ENCODE measurements around the gene LPIN2. TPM values are rescaled to one million over a fixed set of nuclear protein-coding genes. Genes with fewer than 3 reads are reported as not detected.

LPIN2 gene
- total and polyA plus RNA-seq, 2 of the 4 experiments (the other 2 are of a cell fraction), result 16.2 to 21.9 TPM

GRCh38 chr18:3029215-3029952 lies 16.4 kb upstream of the LPIN2 start:
- H3K27me3 ChIP-seq (ENCODE audit: control insufficient read depth, insufficient read depth, low read length), result no peaks in the 10 kb centered on the region
- no peaks in the 10 kb centered on the region for H4K20me1 ChIP-seq (ENCODE audit: insufficient read depth, low read length)
- peak overlapping the region; percentile 19 for H3K9ac ChIP-seq (ENCODE audit: low read depth, low read length)
- no peaks in the 10 kb centered on the region for H3K9me3 ChIP-seq (ENCODE audit: control insufficient read depth, insufficient read depth, low read length)
- BruUV-seq (replicated peaks), result no TSS peak
- ChIA-PET CTCF (no interaction called here), POLR2A (ENCODE audit: unreplicated experiment) (no interaction called here)
- peak overlapping the region; percentile 39 for H3K27ac ChIP-seq (ENCODE audit: insufficient read depth, low read length)
- no peak overlapping the region; the same call in 1 of the 2 replicates for H3K4me3 ChIP-seq (ENCODE audit: insufficient read depth, low read depth, low read length)
- H3K18ac ChIP-seq (ENCODE audit: low read depth, low read length), result peak overlapping the region; percentile 78
- intact Hi-C loops (cut with micrococcal nuclease), result loop anchor here (2.0 to 5.0 kb wide), 2 partner anchors 15 to 58 kb away; no protein-coding TSS in a partner anchor
- peak overlapping the region; percentile 91 for H4K91ac ChIP-seq (ENCODE audit: insufficient read depth, low read depth, low read length)
- peak overlapping the region; percentile 98 for H3K14ac ChIP-seq (replicated peaks; ENCODE audit: low read depth, low read length)
- peaks cover 8% of the 10 kb centered on the region for H3K4me1 ChIP-seq (ENCODE audit: control insufficient read depth, insufficient read depth, low read length)
- no peaks in the 10 kb centered on the region for H3K79me1 ChIP-seq (ENCODE audit: low read depth in 1 of 2, low read length in 2 of 2)
- H4K5ac ChIP-seq (ENCODE audit: low read depth, low read length), result peak overlapping the region; percentile 84
- in situ Hi-C loops (cut with MboI; ENCODE audit: low sequenced_read_pairs), result no loop called here
- DNase-seq, result peak; percentile 67
- peak overlapping the region; percentile 95 for H3K4ac ChIP-seq (ENCODE audit: low read depth, low read length)
- peak overlapping the region; percentile 88; the same call in 2 of the 3 replicates for H2BK15ac ChIP-seq (ENCODE audit: low read depth, low read length)
- H4K8ac ChIP-seq (ENCODE audit: low read depth in 2 of 2, low read length in 2 of 2), result peak overlapping the region; percentile 6 to 89; a peak in 3 of 4 replicates
- no peaks in the 10 kb centered on the region for H3K36me3 ChIP-seq (ENCODE audit: control insufficient read depth, insufficient read depth, low read length)
- peak overlapping the region; percentile 87 for H2AFZ ChIP-seq (replicated peaks; ENCODE audit: low read length, poor library complexity)
- peak overlapping the region; percentile 80 for H2BK5ac ChIP-seq (ENCODE audit: low read depth, low read length, poor library complexity, severe bottlenecking)
- H2AK9ac ChIP-seq (replicated peaks; ENCODE audit: low read depth, low read length, poor library complexity), result peak overlapping the region; percentile 86
- peak overlapping the region; percentile 94 for H3K23ac ChIP-seq (ENCODE audit: low read depth, low read length)
- H3K56ac ChIP-seq (ENCODE audit: extremely low read depth, insufficient read depth, low read length), result peak overlapping the region; percentile 18; the same call in 1 of the 2 replicates
- H3K9me1 ChIP-seq (ENCODE audit: insufficient read depth, low read length), result peaks cover 7% of the 10 kb centered on the region; the same call in 1 of the 2 replicates
- H2BK120ac ChIP-seq (ENCODE audit: low read depth, low read length), result peak overlapping the region; percentile 97
- peak overlapping the region; percentile 10 for H2AK5ac ChIP-seq (ENCODE audit: low read depth, low read length)
- no CpG with 5 or more reads among the region's 12 CpGs for WGBS, 2 experiments (ENCODE audit: extremely low coverage in 2 of 2, insufficient read length in 1 of 2)
- dilution Hi-C loops (cut with HindIII; ENCODE audit: low sequenced_read_pairs, unreplicated experiment), result no loop called here
- peak; percentile 87 for ATAC-seq (ENCODE audit: low read depth)
- TF ChIP-seq RCOR1 (IDR thresholded peaks at IDR 0.05; ENCODE audit: insufficient replicate concordance, low read length) (no peak), CTCF (conservative IDR thresholded peaks at IDR 0.05; ENCODE audit: low read depth, low read length) (no peak), BHLHE40 (IDR thresholded peaks at IDR 0.05; ENCODE audit: low read depth, low read length) (no peak), RAD21 (IDR thresholded peaks at IDR 0.05; ENCODE audit: low read length) (no peak), MXI1 (IDR thresholded peaks at IDR 0.05; ENCODE audit: borderline replicate concordance, low read depth, low read length) (no peak), MAFK (IDR thresholded peaks at IDR 0.05; ENCODE audit: low read depth, low read length) (no peak), MAZ (IDR thresholded peaks at IDR 0.05; ENCODE audit: borderline replicate concordance, low read depth, low read length) (no peak), RFX5 (IDR thresholded peaks at IDR 0.05; ENCODE audit: low read depth, low read length) (no peak), NFE2L2 (IDR thresholded peaks at IDR 0.05; ENCODE audit: low read depth, low read length) (no peak), USF2 (IDR thresholded peaks at IDR 0.05; ENCODE audit: low read depth, low read length) (no peak), FOS (IDR thresholded peaks at IDR 0.05; ENCODE audit: low read depth, low read length) (no peak)
- TF ChIP-seq, protein P1, sequence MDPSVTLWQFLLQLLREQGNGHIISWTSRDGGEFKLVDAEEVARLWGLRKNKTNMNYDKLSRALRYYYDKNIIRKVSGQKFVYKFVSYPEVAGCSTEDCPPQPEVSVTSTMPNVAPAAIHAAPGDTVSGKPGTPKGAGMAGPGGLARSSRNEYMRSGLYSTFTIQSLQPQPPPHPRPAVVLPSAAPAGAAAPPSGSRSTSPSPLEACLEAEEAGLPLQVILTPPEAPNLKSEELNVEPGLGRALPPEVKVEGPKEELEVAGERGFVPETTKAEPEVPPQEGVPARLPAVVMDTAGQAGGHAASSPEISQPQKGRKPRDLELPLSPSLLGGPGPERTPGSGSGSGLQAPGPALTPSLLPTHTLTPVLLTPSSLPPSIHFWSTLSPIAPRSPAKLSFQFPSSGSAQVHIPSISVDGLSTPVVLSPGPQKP (IDR thresholded peaks at IDR 0.05; ENCODE audit: borderline replicate concordance, low read depth, low read length), result no peak
- peak overlapping the region; percentile 79 for H3K4me2 ChIP-seq (ENCODE audit: low read depth, low read length)
- H2BK20ac ChIP-seq (ENCODE audit: low read depth, low read length), result peak overlapping the region; percentile 78

Measured in IMR-90 (cell line).